Upper lobe of left lung (tissue), 4 donors: ENCODE measurements around the gene SNAPC1.

Source experiments
- EP300 ChIP-seq, 4 donors: sonication (generic); formaldehyde crosslinking; IDR thresholded peaks; one replicate each; pipeline ENCODE4 v1.5.1; 2017; ENCODE audit warnings: antibody characterized with exemption in 4 of 4, control low read depth in 2 of 4
- POLR2A ChIP-seq, 4 donors: fragments of 450-650 bp; IDR thresholded peaks; one replicate each; pipeline ENCODE4 v1.5.1; 2016 to 2017; ENCODE audit warnings: antibody characterized with exemption in 4 of 4, mild to moderate bottlenecking in 2 of 4
- POLR2AphosphoS5 ChIP-seq, 2 donors: sonication (generic); formaldehyde crosslinking; IDR thresholded peaks; one replicate each; pipeline ENCODE4 v1.5.1; 2017; ENCODE audit warnings: antibody characterized with exemption in 2 of 2
- TF ChIP-seq, protein P1 (sequence below), 6 experiments: fragments of 450-650 bp in 4 of 6; fragments of 200-600 bp in 2 of 6; sonication (generic) in 2 of 6; IDR thresholded peaks; one replicate each; pipeline ENCODE4 v1.5.1; 2016 to 2019; ENCODE audit warnings: antibody characterized with exemption in 6 of 6

DNA sequence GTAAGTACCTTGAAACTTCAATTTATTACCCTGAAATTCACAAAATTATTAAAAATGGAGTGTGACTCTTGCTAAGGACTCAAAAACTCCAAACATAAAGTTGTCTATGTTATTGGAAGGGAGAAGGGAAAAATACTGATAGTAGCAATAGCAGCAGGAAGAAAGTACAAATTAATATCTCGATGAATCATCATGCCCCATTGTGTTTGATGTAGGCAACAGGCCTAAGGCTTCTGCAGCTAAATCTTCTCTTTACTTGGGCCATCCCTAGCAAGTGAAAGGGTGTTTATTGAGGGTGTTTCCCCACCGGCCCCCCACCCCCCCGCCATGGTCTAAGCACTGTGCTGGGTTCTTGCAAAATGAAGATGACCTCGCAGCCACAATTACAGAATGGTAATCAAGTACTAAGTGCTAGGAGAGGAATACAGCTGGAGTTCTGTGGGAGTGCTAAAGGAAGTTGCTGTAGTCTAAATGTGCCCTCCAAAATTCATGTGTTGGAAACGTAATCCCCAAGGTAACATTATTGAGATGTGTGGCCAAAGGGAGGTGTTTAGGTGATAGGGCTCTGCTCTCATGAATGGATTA lies 76.5 kb downstream of the SNAPC1 start:
- TF ChIP-seq POLR2A (IDR thresholded peaks at IDR 0.05) = no peak
- TF ChIP-seq, protein P1, sequence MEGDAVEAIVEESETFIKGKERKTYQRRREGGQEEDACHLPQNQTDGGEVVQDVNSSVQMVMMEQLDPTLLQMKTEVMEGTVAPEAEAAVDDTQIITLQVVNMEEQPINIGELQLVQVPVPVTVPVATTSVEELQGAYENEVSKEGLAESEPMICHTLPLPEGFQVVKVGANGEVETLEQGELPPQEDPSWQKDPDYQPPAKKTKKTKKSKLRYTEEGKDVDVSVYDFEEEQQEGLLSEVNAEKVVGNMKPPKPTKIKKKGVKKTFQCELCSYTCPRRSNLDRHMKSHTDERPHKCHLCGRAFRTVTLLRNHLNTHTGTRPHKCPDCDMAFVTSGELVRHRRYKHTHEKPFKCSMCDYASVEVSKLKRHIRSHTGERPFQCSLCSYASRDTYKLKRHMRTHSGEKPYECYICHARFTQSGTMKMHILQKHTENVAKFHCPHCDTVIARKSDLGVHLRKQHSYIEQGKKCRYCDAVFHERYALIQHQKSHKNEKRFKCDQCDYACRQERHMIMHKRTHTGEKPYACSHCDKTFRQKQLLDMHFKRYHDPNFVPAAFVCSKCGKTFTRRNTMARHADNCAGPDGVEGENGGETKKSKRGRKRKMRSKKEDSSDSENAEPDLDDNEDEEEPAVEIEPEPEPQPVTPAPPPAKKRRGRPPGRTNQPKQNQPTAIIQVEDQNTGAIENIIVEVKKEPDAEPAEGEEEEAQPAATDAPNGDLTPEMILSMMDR (IDR thresholded peaks at IDR 0.05) = no peak
- TF ChIP-seq POLR2AphosphoS5 (IDR thresholded peaks at IDR 0.05) = no peak
- TF ChIP-seq EP300 (IDR thresholded peaks at IDR 0.05) = no peak
